Esophagus muscularis mucosa (tissue), 4 donors: ENCODE data around the gene AOX1.

ENCODE experiments used
- EP300 ChIP-seq: sonication (generic); formaldehyde crosslinking; IDR thresholded peaks from one replicate; pipeline ENCODE4 v1.6.1; 2017; ENCODE audit warnings: antibody characterized with exemption
- POLR2A ChIP-seq: fragments of 450-650 bp; IDR thresholded peaks from one replicate; pipeline ENCODE4 v1.6.1; 2017; ENCODE audit warnings: antibody characterized with exemption, moderate library complexity, mild to moderate bottlenecking, low read depth
- POLR2AphosphoS5 ChIP-seq, 2 donors: sonication (generic); formaldehyde crosslinking; IDR thresholded peaks; one replicate each; pipeline ENCODE4 v1.6.1; 2017; ENCODE audit warnings: antibody characterized with exemption in 2 of 2
- TF ChIP-seq, protein P1 (sequence below), 3 experiments: fragments of 200-600 bp in 2 of 3; fragments of 450-650 bp in 1 of 3; sonication (generic) in 2 of 3; IDR thresholded peaks; one replicate each; pipeline ENCODE4 v1.5.1; 2017 to 2019; ENCODE audit warnings: antibody characterized with exemption in 3 of 3, mild to moderate bottlenecking in 2 of 3, moderate library complexity in 1 of 3

DNA sequence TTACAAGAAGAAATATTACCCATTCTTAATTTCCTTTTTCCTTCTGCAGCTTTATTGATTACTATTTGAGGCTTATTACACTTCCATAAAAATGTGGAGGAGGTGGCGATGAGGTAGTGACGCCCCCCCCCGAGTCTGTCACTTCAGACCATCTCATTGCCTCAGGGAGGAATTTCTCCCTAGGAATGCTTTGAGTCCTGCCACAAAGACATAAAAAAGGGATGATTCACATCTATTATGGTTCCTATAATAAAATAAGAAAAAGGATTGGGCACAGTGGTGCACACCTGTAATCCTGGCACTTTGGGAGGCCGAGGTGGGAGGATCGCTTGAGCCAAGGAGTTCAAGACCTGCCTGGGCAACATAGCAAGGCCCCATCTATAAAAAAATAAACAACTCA lies 93.7 kb downstream of the AOX1 start:
- TF ChIP-seq, protein P1, sequence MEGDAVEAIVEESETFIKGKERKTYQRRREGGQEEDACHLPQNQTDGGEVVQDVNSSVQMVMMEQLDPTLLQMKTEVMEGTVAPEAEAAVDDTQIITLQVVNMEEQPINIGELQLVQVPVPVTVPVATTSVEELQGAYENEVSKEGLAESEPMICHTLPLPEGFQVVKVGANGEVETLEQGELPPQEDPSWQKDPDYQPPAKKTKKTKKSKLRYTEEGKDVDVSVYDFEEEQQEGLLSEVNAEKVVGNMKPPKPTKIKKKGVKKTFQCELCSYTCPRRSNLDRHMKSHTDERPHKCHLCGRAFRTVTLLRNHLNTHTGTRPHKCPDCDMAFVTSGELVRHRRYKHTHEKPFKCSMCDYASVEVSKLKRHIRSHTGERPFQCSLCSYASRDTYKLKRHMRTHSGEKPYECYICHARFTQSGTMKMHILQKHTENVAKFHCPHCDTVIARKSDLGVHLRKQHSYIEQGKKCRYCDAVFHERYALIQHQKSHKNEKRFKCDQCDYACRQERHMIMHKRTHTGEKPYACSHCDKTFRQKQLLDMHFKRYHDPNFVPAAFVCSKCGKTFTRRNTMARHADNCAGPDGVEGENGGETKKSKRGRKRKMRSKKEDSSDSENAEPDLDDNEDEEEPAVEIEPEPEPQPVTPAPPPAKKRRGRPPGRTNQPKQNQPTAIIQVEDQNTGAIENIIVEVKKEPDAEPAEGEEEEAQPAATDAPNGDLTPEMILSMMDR (IDR thresholded peaks at IDR 0.05), result no peak
- TF ChIP-seq POLR2A (no peak), EP300 (no peak), POLR2AphosphoS5 (IDR thresholded peaks at IDR 0.05) (no peak)
